SKM-1 (cell line): Measurements from ENCODE around the gene MR1.

Experiments
- DNase-seq: peaks from one replicate; lab custom pipeline; 2025; ENCODE audit not compliant: unreplicated experiment; lab: John Stamatoyannopoulos, UW

MR1 gene

DNA sequence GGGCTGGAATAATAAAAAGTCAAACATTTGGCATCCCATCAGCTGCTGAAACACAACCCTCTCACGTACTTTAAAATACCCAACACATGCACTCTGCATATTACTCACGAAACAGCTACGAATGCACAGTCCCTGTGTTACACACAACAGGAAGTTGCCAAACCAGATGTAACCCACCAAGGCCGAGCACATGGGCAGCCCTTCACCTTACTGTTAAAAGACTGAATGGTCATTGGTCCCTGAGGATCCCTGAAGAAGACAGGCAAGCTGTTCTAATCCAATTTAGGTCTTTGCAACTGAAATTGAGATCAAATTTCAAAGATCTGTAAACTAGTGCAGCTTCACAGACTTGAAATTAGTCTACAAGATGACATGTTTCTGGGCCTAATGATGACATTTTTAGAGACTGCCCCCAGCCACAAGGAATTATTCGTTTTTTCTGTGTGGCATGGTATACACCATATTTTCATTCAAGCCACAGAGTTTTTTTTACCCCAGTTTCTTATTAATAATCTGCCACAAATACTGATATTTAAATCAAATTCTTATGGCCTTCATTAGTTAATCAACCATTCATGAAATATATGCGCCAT is 29.1 kb downstream of the MR1 start:
- DNase-seq = peak; percentile 70

DNA sequence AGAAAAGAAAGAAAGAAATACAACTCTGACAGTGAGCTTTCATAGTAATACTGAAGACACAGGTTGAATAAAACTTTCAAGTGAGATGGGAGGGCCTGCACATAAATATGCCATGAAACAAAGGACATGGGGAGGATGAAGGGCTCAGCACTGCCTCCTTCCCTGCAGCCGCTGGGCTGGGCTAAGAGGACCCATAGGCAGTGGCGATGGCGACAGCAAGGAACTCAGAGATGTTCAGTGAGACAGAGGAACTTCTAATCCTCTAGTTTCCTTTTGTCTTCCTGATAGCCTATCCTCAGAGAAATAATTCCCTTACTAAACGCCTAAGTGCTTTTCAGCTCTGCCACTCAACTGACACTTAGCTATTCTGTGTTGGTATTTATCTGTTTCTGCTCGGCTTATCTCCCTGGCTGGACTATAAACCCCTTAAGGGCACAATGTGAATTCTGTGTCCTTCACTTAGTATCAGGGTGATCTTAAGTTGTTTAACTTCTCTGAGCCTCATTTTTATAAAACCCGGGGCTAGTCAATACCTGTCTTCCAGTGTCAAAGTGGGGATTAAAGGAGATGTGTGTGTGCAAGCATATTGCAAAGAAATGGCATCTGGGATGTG is 30.3 kb downstream of the MR1 start:
- DNase-seq = no peak

DNA sequence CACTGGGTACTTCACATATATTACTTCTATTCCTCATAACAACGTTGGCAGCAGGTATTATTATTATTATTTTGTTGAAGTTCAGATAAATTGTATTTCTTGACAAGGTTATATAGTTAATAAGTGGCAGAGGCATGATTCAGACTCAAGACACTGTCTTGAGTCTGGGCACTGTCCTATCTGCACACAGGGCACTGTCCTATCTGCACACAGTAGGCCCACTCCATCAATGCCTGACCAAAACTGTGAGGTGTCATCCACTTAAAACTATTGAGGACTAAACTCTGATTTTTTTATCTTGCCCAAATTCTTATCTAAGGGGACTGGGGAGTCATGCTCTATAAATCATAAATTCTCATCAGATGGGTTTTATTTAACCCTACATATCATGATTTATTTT is 30.9 kb downstream of the MR1 start:
- DNase-seq = no peak

- DNase-seq = no peak
Observed at GRCh38 chr1:181073638-181074037, 39.9 kb downstream of the MR1 start.

GRCh38 chr1:181075766-181076350 is 42.1 kb downstream of the MR1 start:
- no peak for DNase-seq

DNA sequence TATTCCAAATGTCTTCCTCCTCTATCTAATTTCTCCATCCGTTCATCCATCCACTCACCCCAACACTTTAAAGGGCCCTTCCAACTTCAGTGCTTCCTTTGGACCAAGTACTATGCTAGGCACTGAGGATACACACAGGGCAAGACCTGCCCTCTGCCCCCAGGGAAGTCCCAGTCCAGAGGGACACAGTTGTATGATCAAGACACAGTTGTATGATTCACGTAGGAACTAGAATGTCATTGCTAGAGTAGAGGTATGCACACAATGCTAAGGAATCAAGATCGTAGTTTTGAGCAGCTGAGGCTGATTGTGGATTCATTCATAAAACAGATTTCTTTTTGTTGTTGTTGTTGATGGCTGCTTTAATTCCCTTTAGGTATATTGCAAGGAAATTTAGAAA is 43.1 kb downstream of the MR1 start:
- DNase-seq = no peak

- no peak for DNase-seq
Observed at GRCh38 chr1:181077576-181078242, 43.9 kb downstream of the MR1 start.

DNA sequence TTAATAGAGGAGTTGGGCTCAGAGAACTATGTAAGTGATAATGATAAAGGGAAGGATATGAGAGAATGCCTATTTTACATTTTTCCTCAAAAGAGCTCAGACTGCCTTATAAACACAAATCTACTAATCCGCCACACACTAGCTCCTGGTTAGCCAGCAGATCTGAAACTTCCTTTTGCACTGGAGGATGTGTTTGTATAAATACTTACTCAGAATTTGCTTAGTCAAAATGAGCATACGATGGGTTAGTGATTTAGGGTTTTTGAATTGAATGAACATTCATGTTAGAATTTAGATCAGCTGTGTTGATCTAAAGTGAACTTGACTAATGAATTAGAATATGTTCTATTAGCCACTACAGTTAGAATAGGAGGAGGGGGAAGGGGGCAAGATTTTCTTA is 45.6 kb downstream of the MR1 start:
- no peak for DNase-seq

DNA sequence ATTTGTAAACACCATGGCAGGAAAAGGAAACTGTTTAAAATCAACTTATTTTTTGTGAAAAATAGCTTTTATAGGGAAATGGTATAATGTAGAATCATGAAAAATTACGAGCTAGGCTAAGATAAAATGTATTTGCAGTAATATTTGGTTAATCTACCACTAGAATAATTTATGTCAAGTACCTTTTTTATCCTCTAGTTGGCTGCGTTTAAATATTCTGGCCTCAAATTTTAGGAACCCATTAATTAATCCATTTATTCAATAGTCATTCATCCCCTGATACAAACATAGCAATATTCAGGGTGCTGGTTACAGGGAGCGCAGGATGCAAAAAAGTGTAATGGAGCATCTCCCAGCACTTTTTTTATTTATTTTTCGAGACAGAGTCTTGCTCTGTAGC is 46.1 kb downstream of the MR1 start:
- DNase-seq = no peak

DNA sequence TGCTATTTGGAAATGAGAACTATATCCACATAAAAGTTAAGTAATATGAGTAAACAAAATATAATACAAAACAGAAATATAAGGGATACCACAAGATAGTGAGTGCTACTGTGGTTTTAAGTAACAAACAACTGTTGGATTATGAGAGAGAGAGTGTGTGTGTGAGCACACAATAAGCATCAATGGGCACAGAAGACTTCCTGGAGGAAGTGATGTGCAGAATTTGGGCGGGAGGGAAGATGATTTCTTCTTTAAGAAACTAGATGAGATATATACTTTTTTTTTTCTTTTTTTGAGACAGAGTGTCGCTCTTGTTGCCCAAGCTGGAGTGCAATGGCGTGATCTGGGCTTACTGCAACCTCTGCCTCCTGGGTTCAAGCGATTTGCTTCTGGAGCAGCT is 46.8 kb downstream of the MR1 start:
- no peak for DNase-seq

DNA sequence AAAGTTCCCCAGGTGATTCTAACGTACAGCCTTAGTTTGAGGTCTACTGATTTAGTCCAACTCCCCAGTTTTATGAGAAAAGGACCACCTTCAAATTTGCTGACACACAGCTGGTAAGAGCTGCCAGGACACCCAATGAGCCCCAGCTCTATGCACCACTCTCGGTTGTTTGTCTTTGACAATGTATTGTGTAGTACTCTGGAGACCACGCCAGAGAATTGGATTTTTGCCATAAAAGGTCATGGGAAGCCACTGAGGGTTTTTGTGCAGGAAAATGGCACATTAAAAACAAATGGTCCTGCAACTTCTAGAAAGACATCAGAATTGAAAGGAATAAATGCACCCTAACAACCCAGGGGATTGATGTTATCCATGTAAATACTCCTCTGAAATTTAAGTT is 47.6 kb downstream of the MR1 start:
- DNase-seq = no peak

- DNase-seq = peak; percentile 99
Observed at GRCh38 chr1:181083842-181084605, 50.2 kb downstream of the MR1 start.

GRCh38 chr1:181084606-181084969 is 50.8 kb downstream of the MR1 start:
- no peak for DNase-seq

DNA sequence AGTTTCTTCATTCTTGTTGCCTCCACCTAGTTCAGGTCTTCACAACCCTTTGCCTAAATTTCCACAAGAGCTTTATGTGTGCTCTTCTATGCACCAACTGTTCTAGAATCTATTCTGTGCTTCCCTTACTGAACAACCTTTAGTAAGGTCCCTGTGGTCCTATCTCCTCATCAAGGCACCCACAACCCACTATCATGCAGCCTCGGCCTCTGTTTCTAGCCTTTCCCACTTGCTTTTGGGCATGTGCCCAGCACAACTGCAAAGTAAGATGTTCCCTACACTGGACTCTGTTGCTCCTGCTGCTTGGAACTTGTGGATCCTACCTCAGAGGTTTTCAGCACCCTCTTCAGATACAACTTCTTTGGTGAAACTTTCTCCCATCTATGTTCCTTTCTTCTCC is 52.3 kb downstream of the MR1 start:
- no peak for DNase-seq

- DNase-seq = peak; percentile 67
Observed at GRCh38 chr1:181086926-181087325, 53.1 kb downstream of the MR1 start.

DNA sequence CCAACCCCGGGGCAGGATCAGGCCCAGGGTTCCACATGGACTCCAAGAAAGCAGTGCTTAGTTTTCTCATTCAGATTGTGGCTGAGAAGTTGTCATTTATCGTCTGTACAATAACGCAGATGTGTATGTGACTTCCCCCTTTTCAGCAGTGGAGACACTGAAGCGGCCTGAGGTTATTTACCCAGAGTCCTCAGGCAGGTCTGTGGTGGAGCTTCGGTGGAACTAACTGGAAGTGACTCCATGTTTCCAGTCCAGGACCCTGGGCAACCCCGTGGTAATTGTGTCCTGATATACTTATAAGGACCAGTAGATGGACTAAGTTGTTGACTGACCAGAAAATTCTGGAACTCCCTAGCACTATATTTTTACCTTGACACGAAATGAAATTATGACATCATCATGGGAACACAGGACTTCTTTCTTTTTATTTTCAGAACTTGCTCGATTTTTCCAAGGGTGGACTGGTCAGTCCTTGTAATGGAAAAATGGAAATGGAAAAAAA is 53.7 kb downstream of the MR1 start:
- peak; percentile 96 for DNase-seq

DNA sequence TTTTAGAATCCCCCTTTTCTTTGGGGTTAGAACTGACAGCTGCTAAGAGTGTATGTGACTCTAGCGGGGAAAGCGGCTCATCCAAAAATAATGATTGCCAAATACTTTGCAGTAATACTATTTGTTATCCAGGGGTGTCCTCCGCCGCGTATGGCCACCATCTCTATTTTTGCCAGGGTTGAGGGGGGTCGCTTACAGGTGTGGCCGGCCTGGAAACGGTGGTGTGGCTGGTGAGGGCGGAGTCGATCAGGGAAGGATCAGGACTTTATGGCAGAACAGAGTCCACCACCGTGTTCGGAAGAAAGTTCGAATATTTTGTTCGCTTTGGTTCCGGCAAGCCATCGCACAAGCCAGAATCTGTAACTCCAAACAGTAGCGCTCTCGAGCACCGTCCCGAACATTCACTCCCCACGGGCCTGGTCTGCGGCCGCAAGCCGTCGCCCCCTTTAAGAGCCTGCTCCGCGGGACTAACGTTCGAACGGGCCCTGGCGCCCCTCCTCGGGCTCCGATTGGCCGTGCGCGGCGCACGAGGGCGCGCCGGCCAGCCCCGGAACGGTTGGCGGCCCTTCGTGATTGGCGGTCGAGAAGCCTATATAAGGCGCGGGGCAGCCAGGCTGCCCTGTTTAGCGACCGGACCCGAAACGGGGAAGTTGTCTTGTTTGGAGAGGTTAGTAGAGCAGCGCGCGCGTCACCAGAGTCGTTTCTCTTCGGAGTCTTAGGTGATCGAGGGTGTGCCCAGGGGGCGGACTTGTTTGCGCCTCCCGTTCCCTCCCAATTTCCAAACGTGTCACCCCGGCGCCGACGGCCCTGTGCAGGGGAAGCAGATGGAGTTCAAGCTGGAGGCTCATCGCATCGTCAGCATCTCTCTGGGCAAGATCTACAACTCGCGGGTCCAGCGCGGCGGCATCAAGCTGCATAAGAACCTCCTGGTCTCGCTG is 54.6 kb downstream of the MR1 start, which contains the start of gene IER5:
IER5 (plus strand) TSS at position 622 of the 938 bp plus-strand sequence; CDS start at position 825, 203 bp downstream.
- peak; percentile 99 for DNase-seq

GRCh38 chr1:181089017-181089675 is 55.4 kb downstream of the MR1 start:
- DNase-seq = no peak

DNA sequence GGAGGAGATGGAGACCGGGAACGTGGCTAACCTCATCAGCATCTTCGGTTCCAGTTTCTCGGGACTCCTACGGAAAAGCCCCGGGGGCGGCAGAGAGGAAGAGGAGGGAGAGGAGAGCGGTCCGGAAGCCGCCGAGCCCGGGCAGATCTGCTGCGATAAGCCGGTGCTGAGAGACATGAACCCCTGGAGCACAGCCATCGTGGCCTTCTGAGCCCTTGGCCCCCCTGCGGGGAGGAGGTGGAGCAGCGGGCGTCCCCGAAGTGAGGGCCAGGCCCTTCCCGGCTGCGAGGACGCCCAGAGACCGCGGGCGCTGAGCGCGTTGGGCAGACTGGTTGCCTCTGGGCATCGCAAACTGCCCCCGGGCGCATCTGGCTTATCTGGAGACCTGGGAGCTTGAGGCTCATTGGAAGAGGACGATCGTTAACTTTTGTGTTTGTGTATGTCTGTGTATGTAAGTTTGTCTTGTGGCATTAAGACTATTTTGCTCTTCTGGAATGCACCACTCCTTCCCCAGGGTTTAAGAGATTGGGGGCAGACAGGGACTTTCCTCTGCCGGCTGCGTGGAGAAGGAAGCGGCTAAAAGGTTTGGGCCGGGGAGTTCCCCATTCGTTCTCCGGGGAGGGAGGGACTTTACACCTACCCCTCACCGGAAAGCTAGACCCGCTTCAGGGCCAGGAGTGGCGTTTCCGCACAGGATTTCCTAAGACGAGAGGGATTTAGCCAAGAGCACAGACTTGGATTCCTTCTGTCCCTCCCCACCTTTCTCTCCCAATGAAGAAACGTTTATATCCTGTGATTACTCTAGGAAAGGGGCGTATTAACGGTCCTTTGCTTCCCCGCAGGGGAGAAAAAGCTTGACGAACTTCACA is 56.1 kb downstream of the MR1 start:
- peak; percentile 84 for DNase-seq
